ENCODE data around the gene DTD2.
"Not testable (repeated sequence)": the region's sequence is repeated elsewhere in the genome, so short reads cannot be mapped to it uniquely, and the experiment has no call there.

Gene DTD2

GRCh38 chr14:31456841-31457664 lies at the start of gene DTD2:
TSS of gene DTD2 (minus strand) at chr14:31457506. CDS start at chr14:31457393, 113 bp downstream.
- in situ Hi-C loops (cut with MboI; ENCODE audit: low sequenced_read_pairs) = no loop called here

DNA sequence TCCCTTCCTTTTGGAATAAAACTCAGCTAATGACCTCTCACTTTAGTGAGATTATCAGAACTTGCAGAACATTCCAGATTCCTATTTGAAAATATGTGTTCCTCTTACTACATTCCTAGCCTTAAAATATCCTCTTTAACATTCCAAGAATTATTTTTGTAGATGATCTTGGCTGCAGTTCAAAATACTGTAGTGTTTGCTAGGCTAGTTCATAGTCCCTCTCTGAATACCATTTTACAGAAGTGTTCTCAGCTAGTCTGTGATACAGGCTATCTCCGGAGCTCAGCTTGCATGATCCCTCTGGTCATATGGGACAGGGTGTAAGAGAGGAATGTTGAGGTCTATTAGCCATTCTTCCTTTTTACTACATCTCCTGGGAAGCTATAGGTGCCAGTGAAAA lies 48.1 kb upstream of the DTD2 start:
- in situ Hi-C loops (cut with MboI; ENCODE audit: low sequenced_read_pairs) = no loop called here

DNA sequence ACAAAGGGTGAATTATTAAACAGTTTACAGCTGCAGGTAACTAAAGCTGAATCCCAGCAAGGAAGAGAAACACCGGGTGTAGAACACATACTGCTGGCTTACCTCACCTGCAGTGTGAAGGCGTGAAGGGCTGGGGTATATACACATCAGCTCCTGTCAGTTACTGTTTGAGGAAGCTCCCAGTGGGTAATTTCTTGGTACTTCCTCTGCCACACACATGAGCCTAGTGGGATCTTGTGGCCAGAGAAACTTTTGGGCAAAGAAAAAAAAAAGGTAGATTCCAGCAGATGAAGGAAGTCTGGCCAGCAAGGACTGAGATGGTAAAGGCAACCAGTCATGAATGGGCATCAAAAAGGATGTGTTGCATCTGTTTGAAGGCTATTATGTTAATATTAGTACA lies 44.6 kb upstream of the DTD2 start:
- in situ Hi-C loops (cut with MboI; ENCODE audit: low sequenced_read_pairs) = no loop called here

DNA sequence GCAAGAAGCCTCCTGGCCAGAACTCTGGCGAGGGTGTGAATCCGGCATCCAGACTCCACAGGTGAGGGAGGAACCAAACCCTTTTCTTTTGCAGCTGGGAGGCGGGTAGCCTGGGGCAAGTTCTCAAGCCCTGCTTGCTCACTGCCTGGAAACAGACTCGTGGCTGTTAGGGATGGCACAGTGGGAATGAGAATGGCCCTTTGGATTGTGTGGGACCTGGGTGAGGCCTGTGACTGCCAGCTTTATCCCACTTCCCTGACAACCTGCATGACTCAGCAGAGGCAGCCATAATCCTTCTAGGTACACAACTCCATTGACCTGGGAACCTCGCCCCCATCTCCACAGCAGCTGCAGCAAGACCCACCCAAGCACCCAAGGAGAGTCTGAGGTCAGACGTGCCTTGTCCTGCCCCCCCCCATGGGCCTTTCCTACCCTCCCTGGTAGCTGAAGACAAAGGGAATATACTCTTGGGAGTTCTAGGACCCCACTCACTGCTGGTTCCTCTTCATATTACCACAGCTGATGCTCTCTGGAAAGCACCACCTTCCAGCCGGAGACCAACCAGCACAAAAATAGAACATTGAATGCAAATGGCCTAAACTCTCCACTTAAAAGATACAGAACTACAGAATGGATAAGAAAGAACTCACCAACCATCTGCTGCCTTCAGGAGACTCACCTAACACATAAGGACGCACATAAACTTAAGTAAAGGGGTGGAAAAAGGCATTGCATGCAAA lies 35.6 kb upstream of the DTD2 start:
- in situ Hi-C loops (cut with MboI; ENCODE audit: low sequenced_read_pairs) = no loop called here

- in situ Hi-C loops (cut with MboI; ENCODE audit: low sequenced_read_pairs) = no loop called here
Measured at GRCh38 chr14:31489691-31490090, 32.4 kb upstream of the DTD2 start.

DNA sequence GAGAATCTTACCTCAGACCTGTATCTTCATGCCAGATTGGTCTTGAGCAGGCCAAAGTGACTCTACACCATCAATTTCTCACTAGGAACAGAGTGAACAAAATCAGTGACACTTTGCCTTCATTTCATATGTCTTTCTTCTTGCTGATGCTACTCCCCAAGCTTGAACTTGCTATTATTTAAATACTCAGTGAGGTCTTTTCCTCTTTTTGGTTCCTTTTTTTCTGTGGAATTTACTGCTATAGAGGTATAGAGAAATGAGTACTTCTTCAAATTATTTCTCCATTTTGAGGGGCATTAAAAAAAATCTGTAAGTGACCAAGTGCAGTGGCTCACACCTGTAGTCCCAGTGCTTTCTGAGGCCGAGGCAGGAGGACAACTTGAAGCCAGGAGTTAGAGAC lies 30.6 kb upstream of the DTD2 start, which contains the start of gene GPR33:
TSS of gene GPR33 (minus strand) at position 154 of the 400 bp plus-strand sequence. CDS start 4,074 bp downstream, outside the sequence.
- in situ Hi-C loops (cut with MboI; ENCODE audit: low sequenced_read_pairs) = no loop called here

DNA sequence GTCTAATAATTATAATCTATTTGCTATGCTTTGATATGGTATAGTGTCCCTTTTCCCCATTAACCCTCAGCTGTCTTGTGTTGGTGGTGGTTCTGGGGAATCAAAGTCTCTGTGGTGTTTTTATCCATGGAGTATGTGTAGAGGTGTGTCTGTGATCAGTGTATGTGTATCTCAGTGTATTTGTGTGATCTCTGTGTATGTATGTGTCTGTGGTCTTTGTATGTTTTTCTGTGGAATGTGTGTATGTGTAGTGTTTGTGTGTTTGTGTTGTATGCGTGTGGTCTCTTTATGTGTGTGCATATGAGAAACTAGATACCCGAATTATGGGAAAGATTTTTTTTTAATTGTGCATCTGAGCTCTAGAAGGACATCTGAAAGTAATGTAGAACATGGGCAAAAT lies 29.5 kb upstream of the DTD2 start:
- in situ Hi-C loops (cut with MboI; ENCODE audit: low sequenced_read_pairs) = no loop called here

GRCh38 chr14:31484754-31485153 lies 27.4 kb upstream of the DTD2 start:
- in situ Hi-C loops (cut with MboI; ENCODE audit: low sequenced_read_pairs) = no loop called here

DNA sequence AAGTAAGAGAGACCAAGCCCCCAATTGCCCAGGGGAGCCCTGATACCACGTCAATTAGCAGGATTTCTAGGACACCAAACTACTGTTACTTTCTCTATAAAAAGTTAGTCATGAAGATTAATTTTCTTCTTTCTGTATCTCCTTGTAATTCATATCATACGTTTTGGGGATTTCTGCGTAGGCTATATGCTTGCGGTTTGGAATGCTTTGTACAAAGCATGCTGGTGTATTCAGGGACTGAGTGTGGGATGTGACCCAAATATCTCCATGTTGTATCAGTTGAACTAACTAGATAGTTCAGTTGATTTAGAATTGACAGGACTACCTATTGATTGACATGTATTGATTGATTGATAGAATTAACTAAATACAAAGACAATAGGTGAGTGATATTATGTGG lies 22.9 kb upstream of the DTD2 start:
- in situ Hi-C loops (cut with MboI; ENCODE audit: low sequenced_read_pairs) = no loop called here

DNA sequence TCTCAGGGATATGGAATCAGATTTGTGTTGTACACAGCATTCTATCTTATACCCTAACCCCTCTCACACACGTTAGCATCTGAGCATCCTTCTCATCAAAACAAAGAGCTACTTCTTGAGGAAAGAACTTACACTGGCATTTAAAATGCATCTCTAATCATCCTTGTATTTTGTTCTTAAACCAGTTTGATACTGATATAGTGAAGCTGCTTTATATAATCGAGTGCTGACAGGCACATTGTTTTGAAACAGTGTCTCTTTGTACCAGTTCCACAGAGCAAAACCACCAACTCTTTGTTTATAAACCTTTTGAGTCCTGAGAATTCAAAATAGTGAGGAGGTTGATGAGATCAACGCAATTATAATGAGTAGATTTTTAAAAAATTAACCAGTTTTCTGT lies 21.7 kb upstream of the DTD2 start:
- in situ Hi-C loops (cut with MboI; ENCODE audit: low sequenced_read_pairs) = no loop called here

GRCh38 chr14:31477248-31477647 lies 19.9 kb upstream of the DTD2 start:
- in situ Hi-C loops (cut with MboI; ENCODE audit: low sequenced_read_pairs) = no loop called here

- in situ Hi-C loops (cut with MboI; ENCODE audit: low sequenced_read_pairs) = no loop called here
Measured at GRCh38 chr14:31476131-31476866, 19.0 kb upstream of the DTD2 start.

DNA sequence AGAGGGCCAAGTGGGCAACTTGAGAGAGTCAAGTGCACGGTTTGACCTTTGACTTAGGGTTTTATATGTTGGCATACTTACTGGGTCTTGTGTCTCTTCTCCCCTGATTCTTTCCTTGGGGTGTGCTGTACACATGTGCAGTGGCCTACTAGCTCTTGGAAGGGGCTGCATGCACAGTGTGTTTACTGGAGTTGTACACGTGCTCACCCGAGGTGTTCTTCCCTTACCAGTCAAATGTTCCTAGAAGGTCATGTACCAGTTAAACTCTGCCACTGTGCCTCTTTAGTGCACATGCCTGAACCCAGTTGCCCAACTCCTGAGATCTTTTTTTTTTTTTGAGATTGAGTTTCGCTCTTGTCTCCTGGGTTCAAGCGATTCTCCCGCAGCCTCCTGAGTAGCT lies 9.2 kb upstream of the DTD2 start:
- in situ Hi-C loops (cut with MboI; ENCODE audit: low sequenced_read_pairs) = no loop called here

DNA sequence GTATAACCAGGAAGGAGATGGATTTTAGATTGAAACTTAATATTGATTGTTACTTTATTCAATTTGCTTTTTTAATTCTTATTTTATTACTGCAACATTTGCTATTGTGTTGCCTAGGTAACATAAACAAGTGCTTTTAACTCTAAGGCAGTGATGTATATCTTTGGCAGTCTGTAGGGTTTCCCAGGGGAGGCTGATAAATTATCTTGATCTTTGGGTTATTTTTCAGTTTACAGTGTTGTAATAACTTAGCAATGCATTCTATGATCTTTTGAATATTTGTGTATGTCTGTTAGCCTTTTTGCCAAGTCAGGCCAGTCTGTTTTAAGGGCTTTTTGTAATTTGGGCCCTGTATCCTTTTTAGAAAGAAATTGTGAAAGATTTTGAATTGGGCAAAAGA lies 7.8 kb upstream of the DTD2 start:
- in situ Hi-C loops (cut with MboI; ENCODE audit: low sequenced_read_pairs) = no loop called here

GRCh38 chr14:31462450-31462849 lies 5.1 kb upstream of the DTD2 start:
- in situ Hi-C loops (cut with MboI; ENCODE audit: low sequenced_read_pairs) = not testable (repeated sequence)

DNA sequence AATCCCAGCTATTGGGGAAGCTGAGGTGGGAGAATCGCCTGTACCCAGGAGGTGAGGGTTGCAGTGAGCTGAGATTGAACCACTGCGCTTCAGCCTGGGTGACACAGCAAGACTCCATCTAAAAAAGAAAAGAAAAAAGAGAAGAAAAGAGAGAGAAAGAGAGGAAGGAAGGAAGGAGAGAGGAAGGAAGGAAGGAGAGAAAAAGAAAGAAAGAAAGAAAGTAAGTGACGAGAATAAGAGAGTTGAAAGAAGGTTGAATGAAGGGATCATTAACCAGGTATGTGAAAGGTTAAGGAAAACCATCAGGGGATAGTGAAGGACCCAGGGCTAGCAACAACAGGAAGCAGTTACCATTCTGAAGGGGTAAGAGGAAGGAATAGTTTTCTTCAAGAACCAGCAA lies 4.2 kb upstream of the DTD2 start:
- in situ Hi-C loops (cut with MboI; ENCODE audit: low sequenced_read_pairs) = no loop called here

GRCh38 chr14:31457665-31458659 lies 656 bp upstream of the DTD2 start:
- in situ Hi-C loops (cut with MboI; ENCODE audit: low sequenced_read_pairs) = no loop called here

- in situ Hi-C loops (cut with MboI; ENCODE audit: low sequenced_read_pairs) = no loop called here
Measured at GRCh38 chr14:31449971-31450610, 7.2 kb downstream of the DTD2 start.

DNA sequence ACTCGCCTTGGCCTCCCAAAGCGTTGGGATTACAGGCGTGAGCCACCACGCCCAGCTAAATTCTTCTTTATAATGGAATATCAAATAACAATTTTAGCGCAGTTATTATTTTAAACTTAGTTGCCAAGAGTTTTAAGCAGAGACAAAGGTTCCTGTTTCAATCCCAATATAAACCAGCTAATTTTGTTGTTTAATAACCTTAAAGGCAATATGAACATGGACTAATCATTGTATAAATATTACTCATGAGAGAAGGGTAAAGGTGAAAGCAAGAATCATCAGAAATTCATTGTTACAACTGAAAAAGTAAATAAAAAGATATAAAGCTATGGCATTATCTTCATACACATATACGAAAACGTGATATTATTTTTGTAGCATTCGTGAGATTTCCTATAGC lies 8.2 kb downstream of the DTD2 start:
- in situ Hi-C loops (cut with MboI; ENCODE audit: low sequenced_read_pairs) = no loop called here

- in situ Hi-C loops (cut with MboI; ENCODE audit: low sequenced_read_pairs) = no loop called here
Measured at GRCh38 chr14:31445703-31446102, 11.6 kb downstream of the DTD2 start.
